Stimulated activated naive B cell treated with anti-CD40 and anti-IgM and Interleukin-4, amounts not matched to agents 10 μg/mL and 1 μg/mL and 100 μg/mL, for 72 hours (primary cell): Measurements from ENCODE around the gene IFT27.

Experiments
- ATAC-seq, 2 donors: fragments of 150-1000 bp; cut with Tn5 transposase; replicated peaks; 2 replicates each; pipeline ENCODE4 v1.10.0; 2021; ENCODE audit warnings: moderate library complexity in 1 of 2
- DNase-seq: peaks from one replicate; pipeline ENCODE4 v3.0.0; 2021
- H3K27ac Mint-ChIP-seq: one replicate; pipeline ENCODE4 v1.8.0; 2022; ENCODE audit warnings: mild to moderate bottlenecking, mixed read lengths
- H3K27me3 Mint-ChIP-seq, 2 donors: one replicate each; pipeline ENCODE4 v1.8.0; 2022; ENCODE audit warnings: mixed read lengths in 2 of 2
- H3K36me3 Mint-ChIP-seq, 2 donors: one replicate each; pipeline ENCODE4 v1.8.0; 2022; ENCODE audit warnings: mixed read lengths in 2 of 2, mild to moderate bottlenecking in 1 of 2
- H3K4me1 Mint-ChIP-seq, 2 donors: one replicate each; pipeline ENCODE4 v1.8.0; 2022; ENCODE audit warnings: mixed read lengths in 2 of 2, mild to moderate bottlenecking in 1 of 2
- H3K4me3 Mint-ChIP-seq, 2 donors: one replicate each; pipeline ENCODE4 v1.8.0; 2022; ENCODE audit warnings: mild to moderate bottlenecking in 2 of 2, mixed read lengths in 2 of 2, moderate library complexity in 1 of 2
- H3K9me3 Mint-ChIP-seq, 2 donors: one replicate each; pipeline ENCODE4 v1.8.0; 2022; ENCODE audit warnings: mixed read lengths in 2 of 2, mild to moderate bottlenecking in 1 of 2

Gene IFT27

GRCh38 chr22:36808721-36809344 lies 32.9 kb upstream of the IFT27 start:
- Mint-ChIP-seq H3K36me3 (no peaks in the 10 kb centered on the region), H3K27ac (no peak overlapping the region), H3K4me3 (no peak overlapping the region), H3K27me3 (peaks cover 18 to 25% of the 10 kb centered on the region in 2 donors), H3K4me1 (no peaks in the 10 kb centered on the region), H3K9me3 (no peaks in the 10 kb centered on the region)
- no peak for DNase-seq
- no peak for ATAC-seq

- no peak overlapping the region for H3K4me3 Mint-ChIP-seq
- ATAC-seq: no peak
- H3K27me3 Mint-ChIP-seq: peaks cover 15 to 29% of the 10 kb centered on the region in 2 donors
These were observed 31.7 kb upstream of the IFT27 start for GRCh38 chr22:36807627-36808026.

GRCh38 chr22:36806835-36807234 lies 30.9 kb upstream of the IFT27 start:
- Mint-ChIP-seq H3K9me3 (no peaks in the 10 kb centered on the region), H3K4me1 (no peaks in the 10 kb centered on the region), H3K27ac (no peak overlapping the region), H3K27me3 (peaks cover 11 to 31% of the 10 kb centered on the region in 2 donors), H3K36me3 (no peaks in the 10 kb centered on the region), H3K4me3 (no peak overlapping the region)
- DNase-seq (no peak), ATAC-seq (no peak)

More at GRCh38 chr22:36807627-36808026, 31.7 kb upstream of the IFT27 start:
- DNase-seq: no peak
- Mint-ChIP-seq H3K4me1 (no peaks in the 10 kb centered on the region), H3K36me3 (no peaks in the 10 kb centered on the region), H3K9me3 (no peaks in the 10 kb centered on the region), H3K27ac (no peak overlapping the region)

- Mint-ChIP-seq H3K27me3 (peaks cover 9 to 45% of the 10 kb centered on the region in 2 donors), H3K4me1 (peaks cover 0 to 6% of the 10 kb centered on the region in 2 donors), H3K36me3 (no peaks in the 10 kb centered on the region), H3K4me3 (no peak overlapping the region), H3K27ac (no peak overlapping the region), H3K9me3 (no peaks in the 10 kb centered on the region)
- DNase-seq (no peak), ATAC-seq (no peak)
These were observed 27.4 kb upstream of the IFT27 start for GRCh38 chr22:36803358-36803757.

GRCh38 chr22:36798674-36799066 lies 22.8 kb upstream of the IFT27 start:
- peaks cover 17 to 37% of the 10 kb centered on the region in 2 donors for H3K27me3 Mint-ChIP-seq
- H3K36me3 Mint-ChIP-seq: no peaks in the 10 kb centered on the region
- H3K4me3 Mint-ChIP-seq: no peak overlapping the region
- H3K9me3 Mint-ChIP-seq: no peaks in the 10 kb centered on the region
- ATAC-seq (no peak), DNase-seq (no peak)
- no peak overlapping the region for H3K27ac Mint-ChIP-seq
- peaks cover 11 to 27% of the 10 kb centered on the region in 2 donors for H3K4me1 Mint-ChIP-seq

GRCh38 chr22:36797911-36798673 lies 22.2 kb upstream of the IFT27 start:
- peaks cover 11 to 31% of the 10 kb centered on the region in 2 donors for H3K27me3 Mint-ChIP-seq
- peaks cover 11 to 27% of the 10 kb centered on the region in 2 donors for H3K4me1 Mint-ChIP-seq
- no peaks in the 10 kb centered on the region for H3K9me3 Mint-ChIP-seq
- peak; percentile 95 for ATAC-seq
- no peaks in the 10 kb centered on the region for H3K36me3 Mint-ChIP-seq
- DNase-seq: no peak
- peak overlapping the region; percentile 21 for H3K27ac Mint-ChIP-seq
- H3K4me3 Mint-ChIP-seq: peak overlapping the region in 1 of 2 donors; percentile 6

GRCh38 chr22:36797374-36797773 lies 21.5 kb upstream of the IFT27 start:
- Mint-ChIP-seq H3K4me1 (peaks cover 11 to 27% of the 10 kb centered on the region in 2 donors), H3K27ac (no peak overlapping the region), H3K36me3 (no peaks in the 10 kb centered on the region), H3K27me3 (peaks cover 9 to 31% of the 10 kb centered on the region in 2 donors), H3K9me3 (no peaks in the 10 kb centered on the region), H3K4me3 (no peak overlapping the region)
- DNase-seq (no peak), ATAC-seq (no peak)

GRCh38 chr22:36796552-36797175 lies 20.7 kb upstream of the IFT27 start:
- no peaks in the 10 kb centered on the region for H3K36me3 Mint-ChIP-seq
- peaks cover 11 to 27% of the 10 kb centered on the region in 2 donors for H3K4me1 Mint-ChIP-seq
- ATAC-seq: no peak
- DNase-seq: no peak
- H3K4me3 Mint-ChIP-seq: no peak overlapping the region
- no peak overlapping the region for H3K27ac Mint-ChIP-seq
- H3K9me3 Mint-ChIP-seq: no peaks in the 10 kb centered on the region
- H3K27me3 Mint-ChIP-seq: peaks cover 9 to 27% of the 10 kb centered on the region in 2 donors

- Mint-ChIP-seq H3K4me1 (peaks cover 18 to 36% of the 10 kb centered on the region in 2 donors), H3K9me3 (no peaks in the 10 kb centered on the region), H3K4me3 (no peak overlapping the region), H3K27me3 (peaks cover 9 to 21% of the 10 kb centered on the region in 2 donors), H3K36me3 (no peaks in the 10 kb centered on the region), H3K27ac (no peak overlapping the region)
- ATAC-seq (no peak), DNase-seq (no peak)
These were observed 19.7 kb upstream of the IFT27 start for GRCh38 chr22:36795633-36796032.

GRCh38 chr22:36790648-36791047 lies 14.7 kb upstream of the IFT27 start:
- ATAC-seq (peak; percentile 100), DNase-seq (peak; percentile 66)
- peaks cover 13 to 26% of the 10 kb centered on the region in 2 donors for H3K27me3 Mint-ChIP-seq
- no peaks in the 10 kb centered on the region for H3K36me3 Mint-ChIP-seq
- H3K4me3 Mint-ChIP-seq: no peak overlapping the region
- peaks cover 13 to 15% of the 10 kb centered on the region in 2 donors for H3K4me1 Mint-ChIP-seq
- H3K9me3 Mint-ChIP-seq: no peaks in the 10 kb centered on the region
- peak overlapping the region; percentile 59 for H3K27ac Mint-ChIP-seq

GRCh38 chr22:36787204-36787988 lies 11.5 kb upstream of the IFT27 start:
- H3K36me3 Mint-ChIP-seq: no peaks in the 10 kb centered on the region
- DNase-seq: no peak
- ATAC-seq: no peak
- no peaks in the 10 kb centered on the region for H3K9me3 Mint-ChIP-seq
- peaks cover 21 to 29% of the 10 kb centered on the region in 2 donors for H3K4me1 Mint-ChIP-seq
- H3K27me3 Mint-ChIP-seq: peaks cover 15 to 22% of the 10 kb centered on the region in 2 donors
- no peak overlapping the region for H3K27ac Mint-ChIP-seq
- no peak overlapping the region for H3K4me3 Mint-ChIP-seq

- H3K27me3 Mint-ChIP-seq: peaks cover 15 to 22% of the 10 kb centered on the region in 2 donors
- no peak overlapping the region for H3K4me3 Mint-ChIP-seq
- ATAC-seq (no peak), DNase-seq (no peak)
- peaks cover 15 to 45% of the 10 kb centered on the region in 2 donors for H3K4me1 Mint-ChIP-seq
- H3K9me3 Mint-ChIP-seq: no peaks in the 10 kb centered on the region
- H3K27ac Mint-ChIP-seq: peak overlapping the region; percentile 43
- no peaks in the 10 kb centered on the region for H3K36me3 Mint-ChIP-seq
These were observed 7.8 kb upstream of the IFT27 start for GRCh38 chr22:36783743-36784142.

- H3K4me1 Mint-ChIP-seq: peaks cover 15 to 56% of the 10 kb centered on the region in 2 donors
- peak; percentile 98 to 99 for ATAC-seq
These were observed 6.0 kb upstream of the IFT27 start for GRCh38 chr22:36781656-36782627.

More at GRCh38 chr22:36781656-36782627, 6.0 kb upstream of the IFT27 start:
- peak; percentile 93 for DNase-seq
- peaks cover 0 to 5% of the 10 kb centered on the region in 2 donors for H3K36me3 Mint-ChIP-seq
- H3K27ac Mint-ChIP-seq: peak overlapping the region; percentile 95
- peaks cover 15 to 22% of the 10 kb centered on the region in 2 donors for H3K27me3 Mint-ChIP-seq
- H3K4me3 Mint-ChIP-seq: peak overlapping the region; percentile 42 to 56
- H3K9me3 Mint-ChIP-seq: peaks cover 0 to 4% of the 10 kb centered on the region in 2 donors
